NCI-H2171 treated with DMSO at 0.1 percent for 48 hours (cell line): Measurements from ENCODE around the gene GABRP.
"Not testable (repeated sequence)": the region's sequence is repeated elsewhere in the genome, so short reads cannot be mapped to it uniquely, and the experiment has no call there.

Source experiments
- DNase-seq: peaks from one replicate; lab custom pipeline; 2025; lab: John Stamatoyannopoulos, UW

Gene GABRP

GRCh38 chr5:170755679-170756456 is 27.7 kb upstream of the GABRP start:
- DNase-seq, result peak; percentile 37

- no peak for DNase-seq
Observed at GRCh38 chr5:170756691-170757090, 26.8 kb upstream of the GABRP start.

- DNase-seq, result no peak
Observed at GRCh38 chr5:170757182-170757601, 26.3 kb upstream of the GABRP start.

GRCh38 chr5:170757669-170758068 is 25.9 kb upstream of the GABRP start:
- no peak for DNase-seq

GRCh38 chr5:170758481-170758880 is 25.0 kb upstream of the GABRP start:
- no peak for DNase-seq

- peak; percentile 68 for DNase-seq
Observed at GRCh38 chr5:170760113-170760512, 23.4 kb upstream of the GABRP start.

- DNase-seq, result no peak
Observed at GRCh38 chr5:170761048-170761707, 22.3 kb upstream of the GABRP start.

DNA sequence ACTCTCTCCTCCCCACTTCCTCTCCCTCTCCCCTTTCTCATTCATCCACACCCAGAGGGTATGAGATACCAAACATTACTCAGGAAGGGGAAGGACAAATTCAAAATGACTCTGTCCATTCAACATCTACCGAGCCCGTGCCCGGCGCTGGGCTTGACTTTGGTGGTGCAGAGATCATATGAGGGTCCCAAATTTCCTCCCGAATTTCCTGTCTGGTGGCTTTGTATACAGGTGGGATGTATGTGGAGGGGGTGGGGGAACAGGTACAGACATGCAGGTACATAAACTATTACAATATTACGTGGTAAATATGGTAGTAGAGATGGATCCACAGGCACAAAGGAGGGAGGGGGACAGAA is 21.8 kb upstream of the GABRP start:
- no peak for DNase-seq

GRCh38 chr5:170762298-170762697 is 21.2 kb upstream of the GABRP start:
- not testable (repeated sequence) for DNase-seq

GRCh38 chr5:170765868-170766267 is 17.7 kb upstream of the GABRP start:
- not testable (repeated sequence) for DNase-seq

DNA sequence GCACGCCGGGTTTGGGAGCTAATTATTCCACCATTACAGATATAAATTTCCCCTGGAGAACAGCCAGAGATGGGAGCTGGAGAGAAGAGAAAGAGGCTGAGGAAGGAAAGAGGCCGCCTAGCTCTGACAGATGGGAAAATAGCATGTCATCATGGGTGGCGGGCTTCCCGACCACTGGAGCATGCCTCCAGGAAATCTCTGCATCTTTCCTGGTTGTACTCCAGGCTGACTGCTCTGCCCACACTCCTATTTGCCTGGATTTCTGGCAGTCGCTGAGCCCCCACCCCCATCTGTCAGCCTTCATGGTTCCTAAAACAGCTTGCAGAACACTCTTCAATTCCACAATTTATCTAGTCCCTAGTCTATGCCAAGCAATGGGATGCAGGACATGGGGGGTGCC is 14.3 kb upstream of the GABRP start:
- peak; percentile 85 for DNase-seq

DNA sequence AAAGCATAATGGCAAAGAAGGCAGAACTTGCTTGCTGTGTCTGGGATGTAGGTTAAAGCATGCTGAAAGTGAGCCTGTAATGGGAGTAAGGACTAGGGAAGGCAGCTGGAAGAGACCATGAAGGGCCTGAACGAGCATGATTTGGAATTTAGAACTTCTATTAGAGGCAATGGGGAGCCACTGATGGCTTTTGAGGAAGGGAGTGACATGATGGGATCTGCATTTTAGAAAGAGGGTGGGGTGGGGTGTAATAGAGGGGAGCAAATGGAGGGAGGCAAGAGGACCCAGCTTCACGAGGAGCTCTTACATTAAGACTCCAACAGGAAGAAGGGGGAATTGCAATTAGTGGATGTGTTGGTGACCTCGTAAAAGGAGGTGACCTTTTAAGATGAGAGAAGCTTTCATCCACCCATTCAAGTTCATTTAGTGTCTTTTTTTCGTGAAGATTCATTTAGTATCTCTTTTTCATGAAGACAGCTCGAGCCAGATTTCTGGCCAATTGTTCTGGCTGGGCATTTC is 13.6 kb upstream of the GABRP start:
- no peak for DNase-seq

DNA sequence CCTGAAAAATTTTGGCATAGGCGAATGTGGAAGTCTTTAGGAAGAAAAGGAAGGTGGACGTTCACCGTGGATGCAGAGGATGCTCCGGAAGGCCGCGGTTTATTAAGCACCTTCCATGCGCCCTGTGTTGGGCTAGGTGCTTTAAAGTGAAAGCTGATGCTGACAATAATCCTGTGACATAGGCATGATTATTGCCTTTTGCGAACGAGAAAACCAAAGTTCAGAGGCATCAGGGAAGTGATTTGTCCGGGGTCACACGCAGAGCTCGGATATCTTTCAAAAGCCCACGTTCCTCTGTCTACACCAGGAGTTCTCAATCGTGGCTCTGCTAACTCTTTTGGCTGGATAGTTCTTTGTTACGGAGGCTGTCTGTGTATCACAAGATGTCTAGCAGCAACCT is 12.0 kb upstream of the GABRP start:
- no peak for DNase-seq

DNA sequence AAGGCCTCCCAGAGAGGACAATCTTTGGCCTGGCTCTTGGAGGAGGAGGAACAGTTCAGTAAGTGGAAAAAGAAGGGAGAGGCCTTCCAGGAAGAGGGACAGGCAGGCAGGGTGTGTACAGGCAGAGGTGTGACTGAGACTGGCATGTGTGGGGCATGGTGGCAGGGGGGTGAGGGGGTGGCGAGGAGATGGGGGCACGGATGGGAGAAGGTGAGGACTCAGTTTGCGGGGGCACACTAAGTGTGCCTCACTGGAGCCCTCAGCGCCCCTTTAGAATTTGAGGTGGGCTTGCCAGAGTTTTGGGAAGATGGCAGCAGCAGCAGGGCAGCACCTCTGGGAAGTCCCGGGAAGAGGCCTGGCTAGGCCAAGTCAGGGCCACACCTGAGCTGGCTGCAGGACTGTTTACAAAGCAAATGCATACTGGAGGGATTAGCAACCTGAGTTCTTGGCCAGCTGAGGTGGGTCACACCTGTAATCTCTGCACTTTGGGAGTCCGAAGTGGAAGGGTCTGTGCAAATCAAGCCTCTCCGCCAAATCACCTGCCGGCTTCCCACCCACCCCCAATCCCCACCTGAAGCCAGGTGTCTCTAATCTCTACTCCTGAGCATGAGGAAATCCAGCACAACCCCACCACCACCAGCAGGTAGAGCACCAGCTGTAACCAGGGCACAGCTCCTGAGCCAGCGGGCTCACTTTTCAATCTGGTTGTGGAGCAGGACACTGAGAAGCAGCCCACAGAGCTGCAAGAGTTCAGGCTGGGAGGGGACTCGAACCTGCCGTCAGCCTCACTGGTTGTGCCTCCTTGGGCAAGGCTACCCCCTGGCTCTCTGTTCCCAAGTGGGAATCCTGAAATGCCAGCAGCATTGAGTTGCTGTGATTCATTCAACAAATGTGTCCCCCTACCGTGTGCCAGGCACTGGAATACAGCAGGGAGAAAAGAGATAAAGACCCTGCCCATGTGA is 10.2 kb upstream of the GABRP start:
- no peak for DNase-seq

- no peak for DNase-seq
Observed at GRCh38 chr5:170774831-170775230, 8.7 kb upstream of the GABRP start.

DNA sequence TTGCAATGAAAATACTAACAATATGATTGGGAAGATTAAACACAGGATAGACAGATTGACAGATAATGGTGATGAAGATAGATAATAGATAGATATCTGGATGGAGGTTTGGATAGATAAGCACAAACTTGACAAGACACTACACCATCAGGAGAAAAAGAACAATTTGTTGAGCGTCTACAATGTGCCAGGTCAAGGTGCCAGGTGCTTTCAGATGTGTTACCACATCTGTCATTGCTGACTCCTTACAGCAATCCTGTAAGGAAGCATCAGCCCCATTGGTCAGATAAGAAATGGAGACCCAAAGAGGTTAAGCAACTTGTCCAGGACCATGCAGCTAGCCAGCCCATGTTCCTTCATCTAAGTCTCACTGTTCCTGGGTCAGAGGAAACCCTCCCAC is 1.6 kb upstream of the GABRP start:
- no peak for DNase-seq

GRCh38 chr5:170782438-170782837 is 1.1 kb upstream of the GABRP start:
- DNase-seq, result no peak

GRCh38 chr5:170785416-170785815 is 1.9 kb downstream of the GABRP start:
- no peak for DNase-seq

- no peak for DNase-seq
Observed at GRCh38 chr5:170787216-170787615, 3.7 kb downstream of the GABRP start.

DNA sequence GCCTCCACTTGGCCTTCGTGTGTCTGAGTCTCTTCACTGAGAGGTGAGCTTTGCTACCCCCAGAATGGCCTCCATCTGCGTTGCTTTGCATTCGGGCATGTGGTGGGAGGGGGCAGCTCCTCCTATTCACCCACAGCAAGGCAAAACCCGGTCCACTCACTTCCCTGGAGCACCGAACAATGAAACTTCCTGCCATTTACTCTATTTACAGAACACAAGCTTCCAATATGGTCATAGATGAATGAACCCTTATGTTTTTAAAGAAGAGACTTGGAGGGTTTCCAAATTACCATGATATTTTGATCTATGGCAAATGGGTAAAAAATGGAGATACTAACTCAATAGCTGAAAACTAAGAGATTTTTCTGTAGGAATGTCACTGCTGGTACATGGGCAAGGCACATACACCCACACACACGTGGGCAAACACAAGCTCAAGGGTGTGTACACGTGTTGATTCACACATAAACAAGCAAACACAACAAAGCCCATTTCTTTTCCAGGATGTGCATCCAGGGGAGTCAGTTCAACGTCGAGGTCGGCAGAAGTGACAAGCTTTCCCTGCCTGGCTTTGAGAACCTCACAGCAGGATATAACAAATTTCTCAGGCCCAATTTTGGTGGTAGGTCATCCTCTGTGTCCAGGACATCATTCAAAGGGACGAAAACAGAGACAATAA is 5.2 kb downstream of the GABRP start:
- no peak for DNase-seq

DNA sequence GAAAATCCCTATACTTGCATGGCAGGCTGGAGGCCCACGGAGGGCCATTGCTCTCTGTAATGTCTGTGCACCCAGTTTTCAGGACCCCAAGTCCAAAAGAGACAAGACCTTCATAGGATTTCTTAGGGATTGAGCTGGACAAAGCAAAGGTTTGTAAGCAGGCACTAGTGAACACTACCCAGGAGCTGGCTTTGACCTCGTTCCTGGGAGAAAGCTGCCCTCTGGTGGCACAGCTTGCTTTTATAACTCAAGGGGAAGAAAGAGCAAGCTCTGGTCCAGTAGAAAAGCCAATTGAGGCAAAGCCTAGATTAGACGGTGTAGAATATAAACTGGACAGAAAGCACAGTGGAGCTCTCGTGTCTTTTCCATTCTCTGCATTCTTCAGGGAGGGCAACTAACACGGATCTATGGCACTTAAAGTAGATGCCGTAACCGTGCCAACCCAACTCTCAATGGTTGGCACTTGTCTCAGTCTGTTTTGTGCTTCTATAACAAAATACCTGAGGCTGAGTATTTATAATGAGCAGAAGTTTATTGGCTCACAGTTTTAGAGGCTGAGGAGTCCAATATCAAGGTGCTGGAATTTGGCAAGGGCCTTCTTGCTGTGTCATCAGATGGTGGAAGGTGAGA is 7.9 kb downstream of the GABRP start:
- DNase-seq, result peak; percentile 28
